H9 (cell line): ENCODE data around the gene EPB41L4B. TPM values are rescaled to one million over a fixed set of nuclear protein-coding genes. Genes with fewer than 3 reads are reported as not detected.

Source experiments
- DNase-seq: peaks from one replicate; pipeline ENCODE4 v3.0.0-alpha.2; 2017
- H2AFZ ChIP-seq: one replicate; pipeline ENCODE4 v1.6.1; 2013; ENCODE audit warnings: mild to moderate bottlenecking, low read length, control low read depth, moderate library complexity
- H2AK5ac ChIP-seq: 2 replicates; pipeline ENCODE4 v1.6.1; 2013; ENCODE audit warnings: low read length, control low read depth, mixed read lengths; ENCODE audit not compliant: insufficient read length
- H2BK120ac ChIP-seq: one replicate; pipeline ENCODE4 v1.6.1; 2013; ENCODE audit warnings: low read depth, mild to moderate bottlenecking, low read length, control low read depth, inconsistent platforms; ENCODE audit not compliant: poor library complexity, severe bottlenecking
- H2BK12ac ChIP-seq: 2 replicates; pipeline ENCODE4 v1.6.1; 2013; ENCODE audit warnings: low read length, control low read depth, mixed read lengths, low read depth; ENCODE audit not compliant: insufficient read length
- H2BK15ac ChIP-seq: 2 replicates; pipeline ENCODE4 v1.6.1; 2013; ENCODE audit warnings: low read depth, low read length, control low read depth
- H2BK20ac ChIP-seq: one replicate; pipeline ENCODE4 v1.6.1; 2013; ENCODE audit warnings: low read depth, mild to moderate bottlenecking, low read length, control low read depth, inconsistent platforms; ENCODE audit not compliant: poor library complexity, severe bottlenecking
- H2BK5ac ChIP-seq: 2 replicates; pipeline ENCODE4 v1.6.1; 2013; ENCODE audit warnings: low read length, control low read depth, mixed read lengths; ENCODE audit not compliant: insufficient read length
- H3K14ac ChIP-seq: 2 replicates; pipeline ENCODE4 v1.6.1; 2013; ENCODE audit warnings: low read length, control low read depth; ENCODE audit not compliant: insufficient read depth
- H3K18ac ChIP-seq: 2 replicates; pipeline ENCODE4 v1.6.1; 2013; ENCODE audit warnings: low read depth, mild to moderate bottlenecking, mixed read lengths, low read length, control low read depth; ENCODE audit not compliant: insufficient read length
- H3K23ac ChIP-seq: 2 replicates; pipeline ENCODE4 v1.6.1; 2013; ENCODE audit warnings: low read length, control low read depth, mixed read lengths, low read depth; ENCODE audit not compliant: insufficient read length
- H3K23me2 ChIP-seq: 2 replicates; pipeline ENCODE4 v1.6.1; 2013; ENCODE audit warnings: low read depth, mild to moderate bottlenecking, mixed read lengths, low read length, control low read depth; ENCODE audit not compliant: insufficient read length, poor library complexity, severe bottlenecking
- H3K27ac ChIP-seq: 2 replicates; pipeline ENCODE4 v1.5.1; 2013; ENCODE audit warnings: low read length, control low read depth, mixed read lengths, low read depth; ENCODE audit not compliant: insufficient read length
- H3K27me3 ChIP-seq: 2 replicates; pipeline ENCODE4 v1.6.1; 2013; ENCODE audit warnings: low read length, control low read depth, inconsistent platforms; ENCODE audit not compliant: insufficient read depth
- H3K4ac ChIP-seq: 2 replicates; pipeline ENCODE4 v1.6.1; 2013; ENCODE audit warnings: low read depth, mild to moderate bottlenecking, control low read depth, inconsistent platforms, low read length, moderate library complexity
- H3K4me1 ChIP-seq: 2 replicates; pipeline ENCODE4 v1.6.1; 2013; ENCODE audit warnings: low read length, control low read depth, inconsistent platforms; ENCODE audit not compliant: insufficient read depth
- H3K4me2 ChIP-seq: 2 replicates; pipeline ENCODE4 v1.6.1; 2013; ENCODE audit warnings: low read length, control low read depth, mixed read lengths; ENCODE audit not compliant: insufficient read length, insufficient read depth
- H3K56ac ChIP-seq: 2 replicates; pipeline ENCODE4 v1.6.1; 2013; ENCODE audit warnings: low read depth, mild to moderate bottlenecking, mixed read lengths, low read length, control low read depth; ENCODE audit not compliant: insufficient read length
- H3K79me1 ChIP-seq: 2 replicates; pipeline ENCODE4 v1.6.1; 2013; ENCODE audit warnings: low read depth, mild to moderate bottlenecking, moderate library complexity, low read length, control low read depth, inconsistent platforms; ENCODE audit not compliant: insufficient read depth, poor library complexity, severe bottlenecking
- H3K79me2 ChIP-seq: 2 replicates; pipeline ENCODE4 v1.6.1; 2013; ENCODE audit warnings: low read length, control low read depth, inconsistent platforms; ENCODE audit not compliant: insufficient read depth
- H3K9ac ChIP-seq: 2 replicates; pipeline ENCODE4 v1.6.1; 2013; ENCODE audit warnings: low read length, control low read depth, mixed read lengths; ENCODE audit not compliant: insufficient read length; ENCODE audit errors: extremely low read depth
- H3K9me3 ChIP-seq: one replicate; pipeline ENCODE4 v1.6.1; 2013; ENCODE audit warnings: low read depth, low read length, inconsistent platforms; ENCODE audit not compliant: control insufficient read depth
- H3T11ph ChIP-seq: one replicate; pipeline ENCODE4 v1.6.1; 2013; ENCODE audit warnings: mild to moderate bottlenecking, low read length, control low read depth, inconsistent platforms
- H4K20me1 ChIP-seq: one replicate; pipeline ENCODE4 v1.6.1; 2013; ENCODE audit not compliant: control insufficient read depth, insufficient read length, insufficient read depth
- H4K5ac ChIP-seq: 2 replicates; pipeline ENCODE4 v1.6.1; 2013; ENCODE audit warnings: low read depth, mild to moderate bottlenecking, mixed read lengths, low read length, control low read depth; ENCODE audit not compliant: insufficient read length
- H4K8ac ChIP-seq: replicated peaks from 2 replicates; pipeline ENCODE4 v1.6.1; 2013; ENCODE audit warnings: low read length, control low read depth, mixed read lengths, low read depth; ENCODE audit not compliant: insufficient read length
- H4K91ac ChIP-seq: 2 replicates; pipeline ENCODE4 v1.6.1; 2013; ENCODE audit warnings: low read depth, mild to moderate bottlenecking, moderate library complexity, mixed read lengths, low read length, control low read depth; ENCODE audit not compliant: insufficient read length
- H3K27ac Mint-ChIP-seq, 3 experiments: 2 replicates in 2 of 3; 3 replicates in 1 of 3; pipeline ENCODE4 v1.8.0; 2020 to 2021; ENCODE audit warnings: mixed read lengths in 3 of 3, mild to moderate bottlenecking in 1 of 3, moderate library complexity in 1 of 3
- H3K27me3 Mint-ChIP-seq: 2 replicates; pipeline ENCODE4 v1.8.0; 2021; ENCODE audit warnings: low read depth, mild to moderate bottlenecking, moderate library complexity, mixed read lengths
- H3K36me3 Mint-ChIP-seq, 3 experiments: 2 replicates in 2 of 3; 3 replicates in 1 of 3; pipeline ENCODE4 v1.8.0; 2020 to 2021; ENCODE audit warnings: low read depth in 3 of 3, mixed read lengths in 3 of 3; ENCODE audit not compliant: insufficient read depth in 1 of 3
- H3K4me1 Mint-ChIP-seq, 2 experiments: 2 replicates each; pipeline ENCODE4 v1.8.0; 2020; ENCODE audit warnings: mixed read lengths in 2 of 2
- H3K4me3 Mint-ChIP-seq, 2 experiments: 2 replicates in 1 of 2; 3 replicates in 1 of 2; pipeline ENCODE4 v1.8.0; 2020 to 2021; ENCODE audit warnings: mild to moderate bottlenecking in 2 of 2, mixed read lengths in 2 of 2, moderate library complexity in 1 of 2
- H3K9me3 Mint-ChIP-seq, 2 experiments: 2 replicates in 1 of 2; 3 replicates in 1 of 2; pipeline ENCODE4 v1.8.0; 2020; ENCODE audit warnings: mild to moderate bottlenecking in 2 of 2, mixed read lengths in 2 of 2, moderate library complexity in 1 of 2
- CTCF ChIP-seq: fragments of 200-600 bp; sonication (generic); conservative IDR thresholded peaks from 3 replicates; pipeline ENCODE4 v1.8.0; 2021; ENCODE audit warnings: antibody characterized with exemption, mild to moderate bottlenecking
- WGBS: extraction: QIAGEN DNeasy Blood & Tissue Kit; methylation state at CpG from one replicate; pipeline ENCODE4 v1.1.7; 2013; ENCODE audit warnings: missing lambda C conversion rate, low lambda C conversion rate, mixed read lengths; ENCODE audit not compliant: insufficient read length; ENCODE audit errors: extremely low coverage; 5-methylcytosine and 5-hydroxymethylcytosine counted together
- total RNA-seq: library from RNA; stranded (reverse); gene quantifications from 2 replicates; pipeline ENCODE4 v1.2.1, GENCODE V29; 2021

Gene EPB41L4B
- total RNA-seq, 1 experiment from 2014 or later, result 18.9 TPM

- no peak overlapping the region for H2BK12ac ChIP-seq
- H4K5ac ChIP-seq, result no peak overlapping the region
- no peak overlapping the region for H3K23ac ChIP-seq
- H4K91ac ChIP-seq, result no peak overlapping the region
- no peak overlapping the region for H3K56ac ChIP-seq
- WGBS, result no CpG with 5 or more reads among the region's 9 CpGs
- no peaks in the 10 kb centered on the region for H3K36me3 Mint-ChIP-seq
- TF ChIP-seq CTCF, result no peak
- H3K9me3 Mint-ChIP-seq, result no peaks in the 10 kb centered on the region
- DNase-seq, result no peak
- no peak overlapping the region for H2AK5ac ChIP-seq
- H2BK5ac ChIP-seq, result no peak overlapping the region
- no peak overlapping the region for H2BK120ac ChIP-seq
- H3K79me2 ChIP-seq, result no peaks in the 10 kb centered on the region
- H4K20me1 ChIP-seq, result no peaks in the 10 kb centered on the region
- no peak overlapping the region for H3K27ac Mint-ChIP-seq
- H3K27me3 ChIP-seq, result no peaks in the 10 kb centered on the region
- no peak overlapping the region for H3K4ac ChIP-seq
- peaks cover 4% of the 10 kb centered on the region; the same call in 1 of the 2 replicates for H3K27me3 Mint-ChIP-seq
- H2AFZ ChIP-seq, result no peak overlapping the region
- H3K9ac ChIP-seq, result no peak overlapping the region
- H3T11ph ChIP-seq, result no peak overlapping the region
- H3K4me3 Mint-ChIP-seq, result no peak overlapping the region
- peak overlapping the region; percentile 10 for H4K8ac ChIP-seq
- H3K27ac ChIP-seq, result no peak overlapping the region
- peak overlapping the region; percentile 61 for H3K14ac ChIP-seq
- peaks cover 5 to 6% of the 10 kb centered on the region in 2 experiments for H3K4me1 Mint-ChIP-seq
- no peak overlapping the region for H2BK15ac ChIP-seq
- no peak overlapping the region for H3K18ac ChIP-seq
- H3K4me1 ChIP-seq, result no peaks in the 10 kb centered on the region
- H2BK20ac ChIP-seq, result no peak overlapping the region
- H3K4me2 ChIP-seq, result no peak overlapping the region
- no peaks in the 10 kb centered on the region for H3K79me1 ChIP-seq
- H3K23me2 ChIP-seq, result no peaks in the 10 kb centered on the region
- no peaks in the 10 kb centered on the region for H3K9me3 ChIP-seq
Measured at GRCh38 chr9:109179801-109180523, 140.9 kb downstream of the EPB41L4B start.
